ENCODE measurements around the gene PAPPA. TPM values are rescaled to one million over a fixed set of nuclear protein-coding genes. Genes with fewer than 3 reads are reported as not detected.

Gene PAPPA
- total RNA-seq, 1 donor from 2014 or later: 0.15 TPM

- Histone ChIP-seq H3K36me3 (no peaks in the 10 kb centered on the region), H2AFZ (replicated peaks) (no peak overlapping the region), H3K27ac (no peak overlapping the region), H3K4me2 (no peak overlapping the region), H3K9ac (no peak overlapping the region), H3F3A (ENCODE audit: low read depth) (peaks cover 13% of the 10 kb centered on the region), H3K27me3 (peaks cover 97% of the 10 kb centered on the region), H3K4me1 (peaks cover 28% of the 10 kb centered on the region), H3K4me3 (no peak overlapping the region), H3K79me2 (ENCODE audit: low read depth) (no peaks in the 10 kb centered on the region), H3K9me3 (ENCODE audit: low read depth) (no peaks in the 10 kb centered on the region), H4K20me1 (ENCODE audit: low read depth) (peaks cover 57% of the 10 kb centered on the region)
- H3K36me3 Mint-ChIP-seq: peaks cover 4% of the 10 kb centered on the region
- no peak overlapping the region for H3K27ac Mint-ChIP-seq
- H3K9me3 Mint-ChIP-seq: no peaks in the 10 kb centered on the region
- no peak overlapping the region for H3K4me3 Mint-ChIP-seq
- TF ChIP-seq EZH2phosphoT487 (IDR thresholded peaks at IDR 0.05): no peak
- no peak for TF ChIP-seq CTCF (IDR thresholded peaks at IDR 0.05)
- no peak for TF ChIP-seq EZH2 (IDR thresholded peaks at IDR 0.05)
- H3K4me1 Mint-ChIP-seq: peaks cover 68% of the 10 kb centered on the region
- H3K27me3 Mint-ChIP-seq (ENCODE audit: insufficient read depth, low read depth): peaks cover 42% of the 10 kb centered on the region
- DNase-seq (ENCODE audit: low spot score): no peak
Measured at GRCh38 chr9:116319480-116319879, 165.9 kb downstream of the PAPPA start.

GRCh38 chr9:116320290-116320689, 166.7 kb downstream of the PAPPA start:
- Mint-ChIP-seq H3K9me3 (peaks cover 4% of the 10 kb centered on the region), H3K27me3 (ENCODE audit: insufficient read depth, low read depth) (peaks cover 43% of the 10 kb centered on the region), H3K4me3 (no peak overlapping the region), H3K36me3 (peaks cover 5% of the 10 kb centered on the region), H3K4me1 (peaks cover 65% of the 10 kb centered on the region), H3K27ac (no peak overlapping the region)
- H3K36me3 ChIP-seq: no peaks in the 10 kb centered on the region
- TF ChIP-seq CTCF (IDR thresholded peaks at IDR 0.05): no peak
- TF ChIP-seq EZH2phosphoT487 (IDR thresholded peaks at IDR 0.05): no peak
- no peak for TF ChIP-seq EZH2 (IDR thresholded peaks at IDR 0.05)
- peaks cover 28% of the 10 kb centered on the region for H3K4me1 ChIP-seq
- peaks cover 56% of the 10 kb centered on the region for H4K20me1 ChIP-seq (ENCODE audit: low read depth)
- peaks cover 97% of the 10 kb centered on the region for H3K27me3 ChIP-seq
- H3K9me3 ChIP-seq (ENCODE audit: low read depth): no peaks in the 10 kb centered on the region
- H3K4me3 ChIP-seq: no peak overlapping the region
- peaks cover 13% of the 10 kb centered on the region for H3F3A ChIP-seq (ENCODE audit: low read depth)
- no peaks in the 10 kb centered on the region for H3K79me2 ChIP-seq (ENCODE audit: low read depth)
- no peak overlapping the region for H3K9ac ChIP-seq
- no peak for DNase-seq (ENCODE audit: low spot score)
- no peak overlapping the region for H3K4me2 ChIP-seq
- no peak overlapping the region for H2AFZ ChIP-seq (replicated peaks)
- H3K27ac ChIP-seq: no peak overlapping the region

- no peaks in the 10 kb centered on the region for H3K9me3 ChIP-seq (ENCODE audit: low read depth)
- Mint-ChIP-seq H3K36me3 (peaks cover 5% of the 10 kb centered on the region), H3K9me3 (peaks cover 4% of the 10 kb centered on the region), H3K4me1 (peaks cover 68% of the 10 kb centered on the region), H3K27me3 (ENCODE audit: insufficient read depth, low read depth) (peaks cover 35% of the 10 kb centered on the region), H3K4me3 (peak overlapping the region; percentile 44), H3K27ac (peak overlapping the region; percentile 30)
- no peak overlapping the region for H2AFZ ChIP-seq (replicated peaks)
- H3K9ac ChIP-seq: no peak overlapping the region
- peak overlapping the region; percentile 38 for H3K4me2 ChIP-seq
- H3K36me3 ChIP-seq: no peaks in the 10 kb centered on the region
- H3K4me3 ChIP-seq: no peak overlapping the region
- DNase-seq (ENCODE audit: low spot score): no peak
- H3K4me1 ChIP-seq: peaks cover 28% of the 10 kb centered on the region
- TF ChIP-seq EZH2 (IDR thresholded peaks at IDR 0.05): no peak
- TF ChIP-seq CTCF (IDR thresholded peaks at IDR 0.05): no peak
- TF ChIP-seq EZH2phosphoT487 (IDR thresholded peaks at IDR 0.05): no peak
- peaks cover 49% of the 10 kb centered on the region for H4K20me1 ChIP-seq (ENCODE audit: low read depth)
- H3K79me2 ChIP-seq (ENCODE audit: low read depth): no peaks in the 10 kb centered on the region
- peaks cover 13% of the 10 kb centered on the region for H3F3A ChIP-seq (ENCODE audit: low read depth)
- H3K27me3 ChIP-seq: peaks cover 96% of the 10 kb centered on the region
- no peak overlapping the region for H3K27ac ChIP-seq
Measured at GRCh38 chr9:116322521-116322920, 168.9 kb downstream of the PAPPA start.

Measured in neural progenitor cell (in vitro differentiated cells).